KMS-11 (cell line): ENCODE data around the gene PRKG1.

Experiments used
- H2AFZ ChIP-seq: fragments of 200-600 bp; sonication (generic); 2 replicates; pipeline ENCODE4 v1.6.1; 2016; ENCODE audit warnings: antibody characterized with exemption, mixed run types, low read depth
- H3K27ac ChIP-seq: fragments of 200-600 bp; sonication (generic); 2 replicates; pipeline ENCODE4 v1.6.1; 2016; ENCODE audit warnings: mild to moderate bottlenecking, mixed run types
- H3K27me3 ChIP-seq: fragments of 200-600 bp; sonication (generic); 2 replicates; pipeline ENCODE4 v1.6.1; 2017; ENCODE audit warnings: mild to moderate bottlenecking, low read depth, mixed run types, moderate library complexity; ENCODE audit not compliant: insufficient read depth
- H3K36me3 ChIP-seq: fragments of 200-600 bp; sonication (generic); 2 replicates; pipeline ENCODE4 v1.6.1; 2017; ENCODE audit warnings: mild to moderate bottlenecking, mixed run types; ENCODE audit not compliant: insufficient read depth
- H3K4me1 ChIP-seq: fragments of 200-600 bp; sonication (generic); 2 replicates; pipeline ENCODE4 v1.6.1; 2016; ENCODE audit warnings: mild to moderate bottlenecking, low read depth, mixed run types; ENCODE audit not compliant: poor library complexity, severe bottlenecking
- H3K4me2 ChIP-seq: fragments of 200-600 bp; sonication (generic); 2 replicates; pipeline ENCODE4 v1.7.0; 2016; ENCODE audit warnings: mild to moderate bottlenecking, mixed run types
- H3K4me3 ChIP-seq: fragments of 200-600 bp; sonication (generic); IDR thresholded peaks from 2 replicates; pipeline ENCODE4 v1.6.1; 2017; ENCODE audit warnings: low read depth, low read length, mixed read lengths; ENCODE audit not compliant: insufficient read depth
- H3K79me2 ChIP-seq: fragments of 200-600 bp; sonication (generic); 2 replicates; pipeline ENCODE4 v1.6.1; 2016; ENCODE audit warnings: low read depth, mixed run types; ENCODE audit not compliant: insufficient read depth
- H3K9ac ChIP-seq: fragments of 200-600 bp; sonication (generic); 2 replicates; pipeline ENCODE4 v1.6.1; 2016; ENCODE audit warnings: mild to moderate bottlenecking, mixed run types
- H4K20me1 ChIP-seq: fragments of 200-600 bp; sonication (generic); 2 replicates; pipeline ENCODE4 v1.6.1; 2016; ENCODE audit warnings: mild to moderate bottlenecking, mixed run types; ENCODE audit not compliant: insufficient read depth
- TF ChIP-seq, protein P1 (sequence below): fragments of 200-600 bp; sonication (generic); conservative IDR thresholded peaks from 2 replicates; pipeline ENCODE4 v1.6.1; 2017; ENCODE audit warnings: low read depth, mild to moderate bottlenecking, antibody characterized with exemption, low read length, moderate library complexity, mixed read lengths

The PRKG1 gene

DNA sequence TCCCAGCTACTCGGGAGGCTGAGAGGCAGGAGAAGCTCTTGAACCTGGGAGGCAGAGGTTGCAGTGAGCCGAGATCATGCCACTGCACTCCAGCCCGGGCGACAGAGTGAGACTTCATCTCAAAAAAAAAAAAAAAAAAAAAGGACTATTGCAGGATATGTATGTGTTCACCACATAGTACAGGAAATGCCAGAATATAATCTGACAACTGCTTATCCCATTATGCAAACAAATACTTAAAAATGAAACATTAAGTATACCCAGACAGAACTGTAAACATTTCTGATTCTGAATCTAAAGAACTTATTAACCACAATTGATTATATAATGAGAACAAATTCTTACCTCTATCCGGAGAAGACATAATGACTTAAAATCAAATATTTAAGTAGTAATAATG, 1258.5 kb downstream of the PRKG1 start:
- no peak overlapping the region for H3K9ac ChIP-seq
- no peaks in the 10 kb centered on the region for H3K4me1 ChIP-seq
- no peak overlapping the region for H2AFZ ChIP-seq
- no peak overlapping the region for H3K4me3 ChIP-seq
- H3K4me2 ChIP-seq, result no peak overlapping the region
- TF ChIP-seq, protein P1, sequence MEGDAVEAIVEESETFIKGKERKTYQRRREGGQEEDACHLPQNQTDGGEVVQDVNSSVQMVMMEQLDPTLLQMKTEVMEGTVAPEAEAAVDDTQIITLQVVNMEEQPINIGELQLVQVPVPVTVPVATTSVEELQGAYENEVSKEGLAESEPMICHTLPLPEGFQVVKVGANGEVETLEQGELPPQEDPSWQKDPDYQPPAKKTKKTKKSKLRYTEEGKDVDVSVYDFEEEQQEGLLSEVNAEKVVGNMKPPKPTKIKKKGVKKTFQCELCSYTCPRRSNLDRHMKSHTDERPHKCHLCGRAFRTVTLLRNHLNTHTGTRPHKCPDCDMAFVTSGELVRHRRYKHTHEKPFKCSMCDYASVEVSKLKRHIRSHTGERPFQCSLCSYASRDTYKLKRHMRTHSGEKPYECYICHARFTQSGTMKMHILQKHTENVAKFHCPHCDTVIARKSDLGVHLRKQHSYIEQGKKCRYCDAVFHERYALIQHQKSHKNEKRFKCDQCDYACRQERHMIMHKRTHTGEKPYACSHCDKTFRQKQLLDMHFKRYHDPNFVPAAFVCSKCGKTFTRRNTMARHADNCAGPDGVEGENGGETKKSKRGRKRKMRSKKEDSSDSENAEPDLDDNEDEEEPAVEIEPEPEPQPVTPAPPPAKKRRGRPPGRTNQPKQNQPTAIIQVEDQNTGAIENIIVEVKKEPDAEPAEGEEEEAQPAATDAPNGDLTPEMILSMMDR, result no peak
- H3K79me2 ChIP-seq, result no peaks in the 10 kb centered on the region
- no peaks in the 10 kb centered on the region for H3K27me3 ChIP-seq
- H3K36me3 ChIP-seq, result no peaks in the 10 kb centered on the region
- no peak overlapping the region for H3K27ac ChIP-seq
- H4K20me1 ChIP-seq, result no peaks in the 10 kb centered on the region

DNA sequence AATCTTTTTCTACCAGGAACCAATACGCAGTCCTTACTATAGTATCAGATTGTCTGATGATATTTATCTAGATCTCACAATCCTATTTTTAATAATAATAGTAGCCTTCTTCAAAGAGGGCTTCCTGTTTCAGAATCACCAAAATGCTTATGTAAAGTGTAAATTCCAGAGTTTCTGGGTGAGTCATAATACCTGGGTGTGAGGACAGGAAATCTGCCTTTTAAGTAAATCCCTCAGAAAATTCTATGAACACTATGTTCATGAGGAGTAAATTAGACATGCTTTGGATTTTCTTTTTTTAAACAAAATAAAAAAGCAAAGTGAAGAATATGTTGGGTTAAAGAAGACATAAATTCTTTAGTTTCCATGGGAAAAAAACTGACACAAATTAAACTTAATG, 1260.3 kb downstream of the PRKG1 start:
- no peaks in the 10 kb centered on the region for H3K4me1 ChIP-seq
- no peak overlapping the region for H3K9ac ChIP-seq
- TF ChIP-seq, protein P1, result no peak
- H3K4me3 ChIP-seq, result no peak overlapping the region
- H4K20me1 ChIP-seq, result no peaks in the 10 kb centered on the region
- no peaks in the 10 kb centered on the region for H3K79me2 ChIP-seq
- no peaks in the 10 kb centered on the region for H3K36me3 ChIP-seq
- H3K4me2 ChIP-seq, result no peak overlapping the region
- H2AFZ ChIP-seq, result no peak overlapping the region
- H3K27ac ChIP-seq, result no peak overlapping the region
- no peaks in the 10 kb centered on the region for H3K27me3 ChIP-seq

DNA sequence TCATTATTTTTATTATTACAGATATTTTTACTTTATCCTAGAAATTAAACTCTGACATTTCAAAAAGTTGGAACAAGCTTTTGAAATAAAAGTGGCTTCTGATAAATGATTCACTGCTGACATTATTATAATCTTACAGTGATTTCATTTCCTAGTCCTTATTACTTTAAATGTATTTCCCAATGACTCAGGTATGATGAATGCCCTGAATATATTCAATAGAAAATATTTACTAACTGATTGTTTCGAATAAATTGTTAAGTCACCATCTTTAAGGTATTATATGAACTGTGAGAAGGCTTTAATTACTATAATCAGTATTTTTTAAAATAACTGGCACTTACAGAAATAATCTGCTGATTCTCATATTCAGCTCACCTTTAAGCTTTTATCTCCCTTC, 1261.4 kb downstream of the PRKG1 start:
- no peaks in the 10 kb centered on the region for H3K27me3 ChIP-seq
- no peaks in the 10 kb centered on the region for H4K20me1 ChIP-seq
- H3K9ac ChIP-seq, result no peak overlapping the region
- H3K4me1 ChIP-seq, result no peaks in the 10 kb centered on the region
- H3K27ac ChIP-seq, result no peak overlapping the region
- H3K79me2 ChIP-seq, result no peaks in the 10 kb centered on the region
- TF ChIP-seq, protein P1, result no peak
- no peak overlapping the region for H3K4me3 ChIP-seq
- no peak overlapping the region for H3K4me2 ChIP-seq
- no peaks in the 10 kb centered on the region for H3K36me3 ChIP-seq
- no peak overlapping the region for H2AFZ ChIP-seq

DNA sequence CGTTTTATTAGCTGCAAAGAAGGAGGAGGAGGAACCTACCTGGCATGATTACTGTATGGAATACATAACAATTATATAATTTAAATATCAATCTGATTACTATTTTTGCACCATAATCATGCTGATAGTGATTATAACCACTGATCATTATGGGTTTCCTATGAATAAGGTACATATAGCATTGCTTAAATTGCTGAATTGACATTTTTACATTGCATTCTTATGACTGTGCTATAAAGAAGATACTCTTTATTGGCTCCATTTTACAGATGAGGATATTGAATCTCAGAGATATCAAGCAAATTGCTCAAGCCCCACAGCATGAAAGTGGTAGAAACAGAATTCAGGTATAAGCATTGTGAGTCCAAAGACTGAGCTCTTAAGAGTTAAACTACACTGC, 1262.9 kb downstream of the PRKG1 start:
- H3K27ac ChIP-seq, result no peak overlapping the region
- H3K79me2 ChIP-seq, result no peaks in the 10 kb centered on the region
- TF ChIP-seq, protein P1, result no peak
- no peaks in the 10 kb centered on the region for H3K27me3 ChIP-seq
- H4K20me1 ChIP-seq, result no peaks in the 10 kb centered on the region
- no peak overlapping the region for H2AFZ ChIP-seq
- H3K4me3 ChIP-seq, result no peak overlapping the region
- H3K4me2 ChIP-seq, result no peak overlapping the region
- no peaks in the 10 kb centered on the region for H3K36me3 ChIP-seq
- no peaks in the 10 kb centered on the region for H3K4me1 ChIP-seq
- no peak overlapping the region for H3K9ac ChIP-seq

DNA sequence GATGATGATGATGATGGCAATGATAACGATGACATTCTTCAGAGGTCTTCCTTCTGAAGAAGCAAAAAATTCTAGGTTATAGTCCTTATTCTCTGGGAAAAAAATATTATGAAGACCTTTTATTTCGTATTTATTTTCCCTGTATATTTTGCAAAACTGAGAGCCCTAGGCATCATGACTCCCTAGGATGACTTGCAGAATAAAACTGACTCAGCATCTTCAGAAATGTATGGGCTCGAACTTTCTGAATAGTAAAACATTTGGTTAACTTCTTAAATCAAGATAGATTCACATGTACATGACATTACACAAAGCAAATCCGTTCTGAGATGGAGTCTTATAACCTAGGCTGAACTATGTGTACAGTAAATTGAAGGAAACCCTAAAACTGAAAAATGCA, 1269.2 kb downstream of the PRKG1 start:
- TF ChIP-seq, protein P1, result no peak
- H3K4me2 ChIP-seq, result no peak overlapping the region
- H3K4me1 ChIP-seq, result no peaks in the 10 kb centered on the region
- no peak overlapping the region for H3K4me3 ChIP-seq
- no peaks in the 10 kb centered on the region for H3K36me3 ChIP-seq
- no peak overlapping the region for H3K27ac ChIP-seq
- H3K9ac ChIP-seq, result no peak overlapping the region
- no peaks in the 10 kb centered on the region for H4K20me1 ChIP-seq
- no peaks in the 10 kb centered on the region for H3K27me3 ChIP-seq
- no peak overlapping the region for H2AFZ ChIP-seq
- no peaks in the 10 kb centered on the region for H3K79me2 ChIP-seq
